ENCODE data around the gene CEBPG. TPM values are rescaled to one million over a fixed set of nuclear protein-coding genes. Genes with fewer than 3 reads are reported as not detected.

The CEBPG gene
- total and polyA plus RNA-seq, 2 donors (not counting 1 experiment from before 2014, with no cell fraction given) = 12.5 to 24.2 TPM

DNA sequence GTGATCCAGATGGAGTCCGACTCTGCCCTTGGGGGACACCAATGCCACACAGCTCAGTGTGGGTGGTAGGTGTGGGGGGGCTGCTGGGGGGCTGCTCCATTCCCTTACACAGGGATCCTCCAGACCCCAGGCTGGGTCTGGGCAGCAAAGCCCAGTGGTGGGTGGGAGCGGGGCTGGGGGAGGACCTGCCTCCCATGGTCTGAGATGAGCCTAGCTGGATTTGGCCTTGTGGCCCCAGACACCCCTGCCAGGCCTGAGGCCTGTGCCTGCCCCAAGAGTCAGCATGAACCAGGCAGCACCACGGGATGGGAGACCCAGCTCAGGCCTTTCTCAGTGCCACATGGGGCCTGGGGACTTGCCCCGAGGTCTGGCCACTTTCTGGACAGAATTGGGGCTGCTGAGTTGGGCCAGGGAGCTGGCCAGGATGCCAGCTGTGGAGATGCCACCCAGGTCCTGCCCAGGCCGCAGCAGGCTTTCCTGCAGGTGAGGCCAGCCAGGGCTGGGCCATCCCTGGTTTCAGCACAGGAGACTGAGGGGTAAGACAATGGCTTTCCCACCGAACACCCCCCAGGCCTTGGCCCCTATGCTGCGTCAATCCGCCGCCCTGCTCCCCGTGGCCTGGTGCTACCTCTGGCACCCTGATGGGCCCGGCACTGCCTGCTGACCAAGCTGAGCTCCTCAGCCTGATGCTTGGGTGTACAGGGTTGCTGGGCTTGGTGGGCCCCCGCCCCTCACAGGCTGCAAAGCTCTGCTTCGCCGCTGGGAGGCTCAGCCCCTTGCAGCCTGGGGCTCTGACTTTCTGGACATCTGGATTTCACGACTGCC is 24.2 kb downstream of the CEBPG start:
- Histone ChIP-seq H3K27me3 (replicated peaks in 1 of 4; ENCODE audit: control extremely low read depth in 1 of 4, control insufficient read depth in 3 of 4, insufficient read depth in 4 of 4, low read length in 3 of 4) (no peaks in the 10 kb centered on the region), H3K36me3 (replicated peaks in 1 of 2; ENCODE audit: control extremely low read depth in 1 of 2, control insufficient read depth in 1 of 2, extremely low read depth in 1 of 2, insufficient read depth in 2 of 2, low read length in 1 of 2) (no peaks in the 10 kb centered on the region), H3K9ac (ENCODE audit: low read length) (no peak overlapping the region), H3K4me2 (replicated peaks; ENCODE audit: low read depth, low read length, poor library complexity, severe bottlenecking) (no peak overlapping the region), H3K4me1 (ENCODE audit: control insufficient read depth in 2 of 2, insufficient read depth in 2 of 2, low read length in 2 of 2) (no peaks in the 10 kb centered on the region), H3K9me3 (ENCODE audit: control extremely low read depth in 1 of 3, control insufficient read depth in 2 of 3, insufficient read depth in 1 of 3, low read length in 2 of 3) (no peaks in the 10 kb centered on the region), H3K4me3 (ENCODE audit: control extremely low read depth in 1 of 5, extremely low read depth in 1 of 5, insufficient read depth in 1 of 5, low read depth in 2 of 5, low read length in 4 of 5) (no peak overlapping the region), H4K20me1 (ENCODE audit: control insufficient read depth, insufficient read depth, low read length, poor library complexity, severe bottlenecking) (no peaks in the 10 kb centered on the region), H3K27ac (ENCODE audit: low read length in 2 of 2) (no peak overlapping the region), H2AFZ (ENCODE audit: insufficient read depth, low read depth, low read length, poor library complexity, severe bottlenecking) (no peak overlapping the region), H3K79me2 (ENCODE audit: control insufficient read depth, insufficient read depth, low read length) (no peaks in the 10 kb centered on the region)
- Mint-ChIP-seq H3K9me3 (ENCODE audit: insufficient read depth) (no peaks in the 10 kb centered on the region), H3K4me3 (no peak overlapping the region), H3K4me1 (no peaks in the 10 kb centered on the region), H3K27me3 (no peaks in the 10 kb centered on the region), H3K27ac (no peak overlapping the region)
- intact Hi-C loops (cut with micrococcal nuclease) = no loop called here
- DNase-seq (no peak), ATAC-seq (ENCODE audit: low read depth) (no peak)
- WGBS (ENCODE audit: insufficient coverage) = 83% methylated on average over 14 of the region's 15 CpGs
- TF ChIP-seq, protein P1, sequence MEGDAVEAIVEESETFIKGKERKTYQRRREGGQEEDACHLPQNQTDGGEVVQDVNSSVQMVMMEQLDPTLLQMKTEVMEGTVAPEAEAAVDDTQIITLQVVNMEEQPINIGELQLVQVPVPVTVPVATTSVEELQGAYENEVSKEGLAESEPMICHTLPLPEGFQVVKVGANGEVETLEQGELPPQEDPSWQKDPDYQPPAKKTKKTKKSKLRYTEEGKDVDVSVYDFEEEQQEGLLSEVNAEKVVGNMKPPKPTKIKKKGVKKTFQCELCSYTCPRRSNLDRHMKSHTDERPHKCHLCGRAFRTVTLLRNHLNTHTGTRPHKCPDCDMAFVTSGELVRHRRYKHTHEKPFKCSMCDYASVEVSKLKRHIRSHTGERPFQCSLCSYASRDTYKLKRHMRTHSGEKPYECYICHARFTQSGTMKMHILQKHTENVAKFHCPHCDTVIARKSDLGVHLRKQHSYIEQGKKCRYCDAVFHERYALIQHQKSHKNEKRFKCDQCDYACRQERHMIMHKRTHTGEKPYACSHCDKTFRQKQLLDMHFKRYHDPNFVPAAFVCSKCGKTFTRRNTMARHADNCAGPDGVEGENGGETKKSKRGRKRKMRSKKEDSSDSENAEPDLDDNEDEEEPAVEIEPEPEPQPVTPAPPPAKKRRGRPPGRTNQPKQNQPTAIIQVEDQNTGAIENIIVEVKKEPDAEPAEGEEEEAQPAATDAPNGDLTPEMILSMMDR (IDR thresholded peaks at IDR 0.05) = no peak
- no peak for TF ChIP-seq EZH2 (IDR thresholded peaks at IDR 0.05; ENCODE audit: borderline replicate concordance, insufficient read depth, low read depth, low read length, poor library complexity, severe bottlenecking)
- ChIA-PET POLR2A (no interaction called here), CTCF (interaction anchor here (3.5 kb wide), 1 partner anchor 162 kb away, joined by 16 read pairs; no protein-coding TSS in a partner anchor)

DNA sequence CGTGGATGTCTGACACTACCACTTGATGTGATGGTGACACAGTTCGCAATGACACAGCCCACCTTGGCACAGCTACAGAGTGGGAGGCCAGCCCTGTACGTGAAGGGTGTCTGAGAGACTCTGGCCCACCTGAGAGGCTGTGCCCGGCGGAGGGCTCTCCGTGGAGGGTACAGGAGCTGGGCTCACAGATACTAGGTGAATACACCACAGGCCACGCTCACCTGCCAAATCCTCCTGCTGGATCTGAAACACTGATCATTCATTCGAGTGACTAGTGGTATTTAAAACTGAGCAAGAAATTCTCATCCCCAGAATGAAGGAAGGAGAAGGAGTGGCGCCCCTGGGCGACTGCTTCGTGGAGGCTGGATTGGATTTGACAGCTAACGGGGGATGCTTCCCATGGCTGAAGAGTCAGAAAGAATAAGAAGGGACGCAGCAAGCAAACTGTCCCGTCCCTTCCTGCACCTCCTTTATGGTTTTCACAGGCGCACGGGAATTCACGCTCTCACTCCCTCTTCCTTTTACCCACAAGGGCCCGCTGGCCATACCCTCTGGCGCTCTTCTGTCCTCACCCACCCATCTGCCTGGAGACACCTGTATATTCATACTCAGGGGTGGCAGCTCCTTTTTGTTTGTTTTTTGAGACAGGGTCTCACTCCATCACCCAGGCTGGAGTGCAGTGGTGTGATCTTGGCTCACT is 25.0 kb downstream of the CEBPG start:
- CTCF ChIA-PET = interaction anchor here (3.5 kb wide), 1 partner anchor 162 kb away, joined by 16 read pairs; no protein-coding TSS in a partner anchor
- Mint-ChIP-seq H3K27me3 (no peaks in the 10 kb centered on the region), H3K9me3 (ENCODE audit: insufficient read depth) (no peaks in the 10 kb centered on the region), H3K4me1 (no peaks in the 10 kb centered on the region), H3K27ac (no peak overlapping the region), H3K4me3 (no peak overlapping the region)
- no peak for TF ChIP-seq EZH2 (IDR thresholded peaks at IDR 0.05; ENCODE audit: borderline replicate concordance, insufficient read depth, low read depth, low read length, poor library complexity, severe bottlenecking)
- TF ChIP-seq, protein P1 (IDR thresholded peaks at IDR 0.05) = no peak
- H3K79me2 ChIP-seq (ENCODE audit: control insufficient read depth, insufficient read depth, low read length) = no peaks in the 10 kb centered on the region
- H3K9me3 ChIP-seq (ENCODE audit: control extremely low read depth in 1 of 3, control insufficient read depth in 2 of 3, insufficient read depth in 1 of 3, low read length in 2 of 3) = no peaks in the 10 kb centered on the region
- no peak overlapping the region for H3K27ac ChIP-seq (ENCODE audit: low read length in 2 of 2)
- no peaks in the 10 kb centered on the region for H3K27me3 ChIP-seq (replicated peaks in 1 of 4; ENCODE audit: control extremely low read depth in 1 of 4, control insufficient read depth in 3 of 4, insufficient read depth in 4 of 4, low read length in 3 of 4)
- WGBS (ENCODE audit: insufficient coverage) = 93% methylated on average over 18 of the region's 19 CpGs
- H3K4me3 ChIP-seq (ENCODE audit: control extremely low read depth in 1 of 5, extremely low read depth in 1 of 5, insufficient read depth in 1 of 5, low read depth in 2 of 5, low read length in 4 of 5) = no peak overlapping the region
- ATAC-seq (ENCODE audit: low read depth) = no peak
- no peaks in the 10 kb centered on the region for H3K36me3 ChIP-seq (replicated peaks in 1 of 2; ENCODE audit: control extremely low read depth in 1 of 2, control insufficient read depth in 1 of 2, extremely low read depth in 1 of 2, insufficient read depth in 2 of 2, low read length in 1 of 2)
- no peak overlapping the region for H3K9ac ChIP-seq (ENCODE audit: low read length)
- no peak overlapping the region for H3K4me2 ChIP-seq (replicated peaks; ENCODE audit: low read depth, low read length, poor library complexity, severe bottlenecking)
- POLR2A ChIA-PET = no interaction called here
- no peaks in the 10 kb centered on the region for H3K4me1 ChIP-seq (ENCODE audit: control insufficient read depth in 2 of 2, insufficient read depth in 2 of 2, low read length in 2 of 2)
- DNase-seq = no peak
- intact Hi-C loops (cut with micrococcal nuclease) = no loop called here
- H2AFZ ChIP-seq (ENCODE audit: insufficient read depth, low read depth, low read length, poor library complexity, severe bottlenecking) = no peak overlapping the region
- no peaks in the 10 kb centered on the region for H4K20me1 ChIP-seq (ENCODE audit: control insufficient read depth, insufficient read depth, low read length, poor library complexity, severe bottlenecking)

All from B cell (primary cell).